ENCODE data around the gene PFKM. TPM values are rescaled to one million over a fixed set of nuclear protein-coding genes. Genes with fewer than 3 reads are reported as not detected.

PFKM gene
- total RNA-seq, 1 donor from 2014 or later, result 80.3 TPM

DNA sequence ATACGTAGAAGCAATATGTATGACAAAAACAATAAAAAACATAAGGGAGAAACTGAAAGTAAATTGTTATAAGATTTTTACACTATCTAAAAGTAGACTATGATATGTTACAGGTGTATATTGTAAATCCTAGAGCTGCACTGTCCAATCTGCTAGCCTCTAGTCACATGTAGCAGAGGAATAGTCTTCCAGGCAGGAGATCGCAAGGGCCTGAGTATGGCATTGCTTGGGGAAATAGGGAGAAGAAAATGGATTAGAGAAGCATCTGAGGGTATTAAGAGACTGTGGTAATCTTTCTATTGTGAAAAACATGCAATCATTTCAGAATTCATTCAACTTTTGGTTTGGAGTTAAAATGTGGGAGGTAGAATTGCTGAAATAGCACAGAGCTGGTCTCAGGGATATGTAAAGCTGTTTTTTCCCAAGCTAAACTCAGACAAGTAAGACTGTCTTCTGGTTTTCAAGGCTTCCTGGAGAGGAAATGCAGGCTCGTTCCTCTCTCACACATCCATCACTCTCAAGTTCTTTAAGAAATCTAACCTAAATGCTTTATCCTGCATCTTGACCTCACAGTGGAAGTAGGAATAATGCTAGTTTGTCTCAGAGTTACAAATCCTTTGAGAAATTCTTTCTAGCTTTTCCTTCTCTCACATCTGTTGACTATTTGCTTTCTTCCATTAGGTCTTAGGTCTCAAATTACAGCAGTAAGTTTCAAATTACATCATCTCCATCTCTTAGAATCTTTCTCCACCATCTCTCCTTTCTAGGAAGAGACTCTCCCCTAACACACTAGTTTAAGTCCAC lies 56.7 kb downstream of the PFKM start:
- H4K20me1 ChIP-seq (ENCODE audit: insufficient read depth, low read length), result no peaks in the 10 kb centered on the region

DNA sequence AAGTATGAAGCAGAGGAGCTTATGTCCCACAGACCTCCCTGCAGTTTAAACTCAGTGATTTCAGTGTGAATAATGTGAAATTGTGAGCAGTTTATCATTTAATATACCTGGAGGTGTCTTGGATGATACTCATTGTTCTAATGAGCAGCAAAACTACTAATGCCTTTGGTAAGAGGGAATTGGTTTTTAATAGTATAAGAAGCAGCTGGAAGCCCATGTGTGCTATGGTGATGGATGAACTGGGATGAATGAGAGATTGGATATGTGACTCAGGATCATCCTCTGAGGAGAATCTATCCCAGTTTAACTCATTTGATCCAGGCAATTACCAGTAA lies 57.2 kb downstream of the PFKM start:
- Histone ChIP-seq H3K36me3 (ENCODE audit: insufficient read depth, low read length) (no peaks in the 10 kb centered on the region), H3K4me3 (ENCODE audit: insufficient read depth, low read depth, low read length) (no peak overlapping the region), H3K9ac (ENCODE audit: low read length) (no peak overlapping the region), H3K4me2 (ENCODE audit: low read length) (no peak overlapping the region), H2AFZ (ENCODE audit: low read depth, low read length) (no peak overlapping the region), H3K27ac (ENCODE audit: low read depth, low read length) (no peak overlapping the region), H4K20me1 (ENCODE audit: insufficient read depth, low read length) (no peaks in the 10 kb centered on the region), H3K27me3 (ENCODE audit: insufficient read depth, low read length) (peaks cover 39% of the 10 kb centered on the region), H3K4me1 (ENCODE audit: insufficient read depth, low read length) (no peaks in the 10 kb centered on the region), H3K9me3 (ENCODE audit: insufficient read depth, low read depth, low read length) (no peaks in the 10 kb centered on the region), H3K79me2 (ENCODE audit: insufficient read depth, low read length) (no peaks in the 10 kb centered on the region)
- Mint-ChIP-seq H3K27me3 (ENCODE audit: low read depth, unreplicated experiment) (peaks cover 27% of the 10 kb centered on the region), H3K4me1 (ENCODE audit: low read depth, unreplicated experiment) (peaks cover 10% of the 10 kb centered on the region), H3K36me3 (ENCODE audit: low read depth, unreplicated experiment) (no peaks in the 10 kb centered on the region), H3K4me3 (ENCODE audit: unreplicated experiment) (no peak overlapping the region), H3K27ac (ENCODE audit: unreplicated experiment) (peak overlapping the region; percentile 16), H3K9me3 (ENCODE audit: unreplicated experiment) (no peaks in the 10 kb centered on the region)
- DNase-seq (ENCODE audit: low read depth), result no peak
- no peak for FAIRE-seq
- TF ChIP-seq EZH2 (IDR thresholded peaks at IDR 0.05; ENCODE audit: insufficient read depth, low read length), result no peak
- TF ChIP-seq, protein P1, sequence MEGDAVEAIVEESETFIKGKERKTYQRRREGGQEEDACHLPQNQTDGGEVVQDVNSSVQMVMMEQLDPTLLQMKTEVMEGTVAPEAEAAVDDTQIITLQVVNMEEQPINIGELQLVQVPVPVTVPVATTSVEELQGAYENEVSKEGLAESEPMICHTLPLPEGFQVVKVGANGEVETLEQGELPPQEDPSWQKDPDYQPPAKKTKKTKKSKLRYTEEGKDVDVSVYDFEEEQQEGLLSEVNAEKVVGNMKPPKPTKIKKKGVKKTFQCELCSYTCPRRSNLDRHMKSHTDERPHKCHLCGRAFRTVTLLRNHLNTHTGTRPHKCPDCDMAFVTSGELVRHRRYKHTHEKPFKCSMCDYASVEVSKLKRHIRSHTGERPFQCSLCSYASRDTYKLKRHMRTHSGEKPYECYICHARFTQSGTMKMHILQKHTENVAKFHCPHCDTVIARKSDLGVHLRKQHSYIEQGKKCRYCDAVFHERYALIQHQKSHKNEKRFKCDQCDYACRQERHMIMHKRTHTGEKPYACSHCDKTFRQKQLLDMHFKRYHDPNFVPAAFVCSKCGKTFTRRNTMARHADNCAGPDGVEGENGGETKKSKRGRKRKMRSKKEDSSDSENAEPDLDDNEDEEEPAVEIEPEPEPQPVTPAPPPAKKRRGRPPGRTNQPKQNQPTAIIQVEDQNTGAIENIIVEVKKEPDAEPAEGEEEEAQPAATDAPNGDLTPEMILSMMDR (IDR thresholded peaks at IDR 0.05; ENCODE audit: insufficient read depth, low read depth, low read length), result no peak

More for the DNA sequence above, 56.7 kb downstream of the PFKM start:
- FAIRE-seq (peak; percentile 9), DNase-seq (ENCODE audit: low read depth) (no peak)
- H3K9ac ChIP-seq (ENCODE audit: low read length), result no peak overlapping the region
- no peaks in the 10 kb centered on the region for H3K9me3 ChIP-seq (ENCODE audit: insufficient read depth, low read depth, low read length)
- peak overlapping the region; percentile 16 for H3K27ac Mint-ChIP-seq (ENCODE audit: unreplicated experiment)
- H3K4me1 ChIP-seq (ENCODE audit: insufficient read depth, low read length), result no peaks in the 10 kb centered on the region
- no peak overlapping the region for H3K4me3 ChIP-seq (ENCODE audit: insufficient read depth, low read depth, low read length)
- peak overlapping the region; percentile 29 for H3K4me2 ChIP-seq (ENCODE audit: low read length)
- H3K36me3 ChIP-seq (ENCODE audit: insufficient read depth, low read length), result no peaks in the 10 kb centered on the region
- peaks cover 36% of the 10 kb centered on the region for H3K27me3 ChIP-seq (ENCODE audit: insufficient read depth, low read length)
- peaks cover 10% of the 10 kb centered on the region for H3K4me1 Mint-ChIP-seq (ENCODE audit: low read depth, unreplicated experiment)
- H3K79me2 ChIP-seq (ENCODE audit: insufficient read depth, low read length), result no peaks in the 10 kb centered on the region
- H2AFZ ChIP-seq (ENCODE audit: low read depth, low read length), result no peak overlapping the region
- peak overlapping the region; percentile 34 for H3K4me3 Mint-ChIP-seq (ENCODE audit: unreplicated experiment)
- H3K36me3 Mint-ChIP-seq (ENCODE audit: low read depth, unreplicated experiment), result no peaks in the 10 kb centered on the region
- no peak overlapping the region for H3K27ac ChIP-seq (ENCODE audit: low read depth, low read length)
- H3K27me3 Mint-ChIP-seq (ENCODE audit: low read depth, unreplicated experiment), result peaks cover 21% of the 10 kb centered on the region
- H3K9me3 Mint-ChIP-seq (ENCODE audit: unreplicated experiment), result no peaks in the 10 kb centered on the region
- TF ChIP-seq, protein P1 (IDR thresholded peaks at IDR 0.05; ENCODE audit: insufficient read depth, low read depth, low read length), result no peak
- no peak for TF ChIP-seq EZH2 (IDR thresholded peaks at IDR 0.05; ENCODE audit: insufficient read depth, low read length)

DNA sequence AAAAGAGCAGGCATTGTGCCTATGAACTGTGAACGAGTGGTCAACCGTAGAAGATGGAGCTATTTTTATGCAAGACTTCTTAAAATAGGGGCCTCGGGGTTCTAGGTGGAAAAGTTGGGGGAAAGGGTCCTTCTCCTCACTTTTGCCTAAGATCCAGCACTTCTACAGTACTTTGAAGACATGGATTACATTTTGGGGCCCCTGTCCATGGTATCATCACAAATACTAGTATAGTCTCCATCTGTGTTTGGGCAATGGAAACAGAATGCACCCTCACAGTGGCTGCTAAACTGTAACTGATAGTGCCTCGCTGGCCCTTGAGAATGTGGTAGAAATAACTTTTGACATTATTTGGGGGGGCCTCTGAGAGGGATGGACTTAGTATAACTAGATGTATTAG lies 58.8 kb downstream of the PFKM start:
- Histone ChIP-seq H2AFZ (ENCODE audit: low read depth, low read length) (no peak overlapping the region), H3K9me3 (ENCODE audit: insufficient read depth, low read depth, low read length) (no peaks in the 10 kb centered on the region), H3K4me3 (ENCODE audit: insufficient read depth, low read depth, low read length) (no peak overlapping the region), H3K36me3 (ENCODE audit: insufficient read depth, low read length) (no peaks in the 10 kb centered on the region), H3K27me3 (ENCODE audit: insufficient read depth, low read length) (peaks cover 43% of the 10 kb centered on the region), H3K27ac (ENCODE audit: low read depth, low read length) (no peak overlapping the region), H3K4me2 (ENCODE audit: low read length) (no peak overlapping the region), H3K4me1 (ENCODE audit: insufficient read depth, low read length) (no peaks in the 10 kb centered on the region), H3K9ac (ENCODE audit: low read length) (no peak overlapping the region), H3K79me2 (ENCODE audit: insufficient read depth, low read length) (no peaks in the 10 kb centered on the region), H4K20me1 (ENCODE audit: insufficient read depth, low read length) (no peaks in the 10 kb centered on the region)
- TF ChIP-seq, protein P1 (IDR thresholded peaks at IDR 0.05; ENCODE audit: insufficient read depth, low read depth, low read length), result no peak
- no peak for TF ChIP-seq EZH2 (IDR thresholded peaks at IDR 0.05; ENCODE audit: insufficient read depth, low read length)
- DNase-seq (ENCODE audit: low read depth), result no peak
- Mint-ChIP-seq H3K27ac (ENCODE audit: unreplicated experiment) (no peak overlapping the region), H3K9me3 (ENCODE audit: unreplicated experiment) (no peaks in the 10 kb centered on the region), H3K27me3 (ENCODE audit: low read depth, unreplicated experiment) (peaks cover 36% of the 10 kb centered on the region), H3K4me3 (ENCODE audit: unreplicated experiment) (no peak overlapping the region), H3K4me1 (ENCODE audit: low read depth, unreplicated experiment) (peaks cover 10% of the 10 kb centered on the region), H3K36me3 (ENCODE audit: low read depth, unreplicated experiment) (no peaks in the 10 kb centered on the region)
- no peak for FAIRE-seq

Data from astrocyte (in vitro differentiated cells and primary cell).